OCI-M2 (cell line): ENCODE results near the gene GPR68.

Experiments
- DNase-seq: peaks from one replicate; lab custom pipeline; 2025; ENCODE audit not compliant: unreplicated experiment; lab: John Stamatoyannopoulos, UW

GPR68 gene, protein sequence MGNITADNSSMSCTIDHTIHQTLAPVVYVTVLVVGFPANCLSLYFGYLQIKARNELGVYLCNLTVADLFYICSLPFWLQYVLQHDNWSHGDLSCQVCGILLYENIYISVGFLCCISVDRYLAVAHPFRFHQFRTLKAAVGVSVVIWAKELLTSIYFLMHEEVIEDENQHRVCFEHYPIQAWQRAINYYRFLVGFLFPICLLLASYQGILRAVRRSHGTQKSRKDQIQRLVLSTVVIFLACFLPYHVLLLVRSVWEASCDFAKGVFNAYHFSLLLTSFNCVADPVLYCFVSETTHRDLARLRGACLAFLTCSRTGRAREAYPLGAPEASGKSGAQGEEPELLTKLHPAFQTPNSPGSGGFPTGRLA

GRCh38 chr14:91244501-91244901 is at the start of gene GPR68:
Gene GPR68, minus strand, starts transcription at chr14:91244704. Its CDS starts 9,654 bp downstream, at chr14:91235050.
- no peak for DNase-seq

- DNase-seq = no peak
Measured at GRCh38 chr14:91294153-91294552, 49.6 kb upstream of the GPR68 start.

DNA sequence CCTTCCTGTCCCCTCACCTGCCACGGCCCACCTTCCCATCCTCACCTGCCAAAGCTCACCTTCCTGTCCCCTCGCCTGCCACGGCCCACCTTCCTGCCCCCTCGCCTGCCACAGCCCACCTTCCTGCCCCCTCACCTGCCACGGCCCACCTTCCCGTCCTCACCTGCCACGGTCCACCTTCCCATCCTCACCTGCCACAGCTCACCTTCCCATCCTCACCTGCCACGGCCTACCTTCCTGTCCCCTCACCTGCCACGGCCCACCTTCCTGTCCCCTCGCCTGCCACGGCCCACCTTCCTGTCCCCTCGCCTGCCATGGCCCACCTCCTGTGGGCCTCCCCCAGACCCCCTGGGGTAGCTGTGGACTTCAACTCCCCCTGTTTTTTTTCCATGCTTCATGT is 48.8 kb upstream of the GPR68 start:
- DNase-seq = no peak

- DNase-seq = no peak
Measured at GRCh38 chr14:91292491-91292890, 48.0 kb upstream of the GPR68 start.

- no peak for DNase-seq
Measured at GRCh38 chr14:91291786-91292405, 47.4 kb upstream of the GPR68 start.

- no peak for DNase-seq
Measured at GRCh38 chr14:91290986-91291385, 46.5 kb upstream of the GPR68 start.

- DNase-seq = no peak
Measured at GRCh38 chr14:91289464-91289863, 45.0 kb upstream of the GPR68 start.

- DNase-seq = no peak
Measured at GRCh38 chr14:91288876-91289275, 44.4 kb upstream of the GPR68 start.

GRCh38 chr14:91286530-91286937 is 42.0 kb upstream of the GPR68 start:
- peak; percentile 48 for DNase-seq

GRCh38 chr14:91284791-91285548 is 40.5 kb upstream of the GPR68 start:
- no peak for DNase-seq

GRCh38 chr14:91284146-91284790 is 39.8 kb upstream of the GPR68 start:
- no peak for DNase-seq

- no peak for DNase-seq
Measured at GRCh38 chr14:91283666-91284065, 39.2 kb upstream of the GPR68 start.

DNA sequence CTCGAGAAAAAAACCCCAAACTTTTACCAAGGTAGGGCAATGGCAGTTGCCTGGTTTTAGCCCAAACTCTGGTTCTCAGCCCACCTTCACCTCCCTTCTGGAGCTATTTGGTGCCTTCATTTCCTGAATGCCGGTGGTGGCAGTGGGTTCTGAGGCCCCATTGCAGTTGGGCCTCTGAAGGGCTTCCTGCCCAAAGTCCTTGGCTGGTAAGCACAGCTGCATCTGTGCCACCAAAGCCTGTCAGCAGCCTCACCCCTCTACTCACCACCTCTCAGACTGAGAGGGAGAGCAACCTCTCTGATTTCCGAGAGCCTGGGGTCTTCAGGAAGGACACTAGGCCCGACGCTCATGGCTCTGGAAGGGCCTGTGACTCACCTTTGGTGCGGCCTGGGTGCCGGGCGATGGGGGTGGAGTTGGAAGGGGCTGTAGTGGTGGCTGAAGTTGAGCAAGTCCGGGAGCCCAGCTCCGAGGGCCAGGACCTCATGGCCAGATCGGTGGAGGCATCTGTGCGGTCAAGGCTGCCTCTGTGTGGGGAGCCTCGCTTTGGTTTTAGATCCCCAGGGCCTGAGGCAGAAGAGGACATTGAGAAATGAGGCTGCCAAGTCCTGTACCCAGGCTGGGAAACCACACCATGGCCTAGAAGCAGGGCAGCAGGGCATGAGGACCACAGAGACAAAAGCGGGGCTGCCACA is 38.6 kb upstream of the GPR68 start:
- DNase-seq = no peak

- no peak for DNase-seq
Measured at GRCh38 chr14:91281346-91281745, 36.8 kb upstream of the GPR68 start.

- no peak for DNase-seq
Measured at GRCh38 chr14:91280129-91280528, 35.6 kb upstream of the GPR68 start.

GRCh38 chr14:91279354-91279753 is 34.9 kb upstream of the GPR68 start:
- no peak for DNase-seq

DNA sequence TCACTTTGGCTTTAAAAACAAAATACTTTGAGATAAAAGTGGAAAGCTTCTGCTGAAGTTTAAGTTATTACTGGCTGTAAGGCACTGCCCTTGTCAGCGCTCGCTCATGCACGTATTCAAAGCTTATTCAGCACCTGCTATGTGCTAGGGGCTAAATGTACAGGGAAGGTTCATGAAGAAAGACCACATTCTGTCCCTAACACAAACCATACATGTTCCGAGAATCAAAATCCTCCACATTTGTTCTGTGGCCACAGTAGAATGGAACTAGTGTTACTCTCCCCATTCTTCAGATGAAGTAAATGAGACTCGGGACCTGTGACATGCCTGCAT is 33.8 kb upstream of the GPR68 start:
- DNase-seq = no peak

GRCh38 chr14:91277546-91278382 is 33.3 kb upstream of the GPR68 start:
- DNase-seq = no peak

DNA sequence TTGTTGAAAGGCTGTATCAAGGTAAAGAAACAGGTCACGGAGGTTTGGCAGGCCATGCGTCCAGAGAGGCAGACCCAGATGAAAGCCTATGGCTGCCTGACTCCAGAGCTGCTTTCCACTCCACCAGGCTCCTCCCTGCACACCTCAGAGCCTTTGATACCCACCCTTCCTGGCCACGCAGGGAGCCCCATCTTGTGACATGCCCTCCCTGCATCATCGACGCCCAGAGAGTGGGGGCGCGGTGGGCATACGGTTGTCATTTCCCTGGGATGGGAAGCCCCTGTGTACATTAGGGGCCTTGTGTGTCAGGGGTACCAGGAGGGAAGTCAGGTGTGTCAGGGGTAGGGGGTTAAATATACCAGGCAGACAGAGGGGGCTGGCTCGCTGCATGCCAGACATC is 30.3 kb upstream of the GPR68 start:
- DNase-seq = no peak

DNA sequence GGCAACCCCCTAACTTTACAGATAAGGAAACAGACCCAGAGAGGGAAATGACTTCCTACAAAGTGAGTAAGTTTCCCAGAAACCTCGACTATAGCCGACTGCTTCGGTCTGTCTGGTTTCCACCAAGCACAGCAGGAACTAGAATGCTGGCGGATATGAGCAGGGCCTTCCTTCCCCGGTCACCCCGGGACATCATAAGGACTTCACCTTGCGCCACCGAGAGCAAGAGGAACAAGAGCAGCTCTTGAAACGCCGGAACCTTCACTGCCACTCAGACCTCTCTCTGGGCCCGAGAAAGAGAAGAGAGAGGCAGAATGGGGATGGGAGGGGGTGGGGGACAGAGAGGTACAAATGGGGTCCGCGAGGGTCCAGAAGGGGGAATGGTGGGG is 29.4 kb upstream of the GPR68 start:
- DNase-seq = no peak
